ENCODE measurements around the gene PRDX6. TPM values are rescaled to one million over a fixed set of nuclear protein-coding genes. Genes with fewer than 3 reads are reported as not detected.

Gene PRDX6
- total and polyA plus RNA-seq, 2 of the 4 experiments (the other 2 are of a cell fraction), result 373 to 426 TPM

DNA sequence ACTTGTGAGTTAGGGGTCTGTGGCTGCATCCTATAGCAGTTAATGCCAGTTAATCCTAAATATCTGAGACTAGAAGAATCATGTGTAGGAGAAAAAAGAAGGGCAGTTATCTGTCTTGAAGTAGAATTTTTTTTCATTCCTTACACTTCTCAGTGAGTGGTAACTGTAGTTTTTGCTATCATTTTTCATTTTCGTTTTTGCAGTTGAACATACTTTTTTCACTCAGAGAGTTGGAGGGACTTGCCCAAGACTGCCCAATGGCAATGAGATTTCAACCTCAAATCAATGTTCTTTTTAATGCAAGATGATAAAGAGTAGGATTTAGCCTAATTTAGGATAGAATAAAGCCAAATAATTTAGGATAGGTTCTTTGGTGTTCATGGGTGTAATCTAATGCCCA is 5.5 kb downstream of the PRDX6 start:
- no peak overlapping the region for H2BK5ac ChIP-seq (ENCODE audit: low read depth, low read length, poor library complexity, severe bottlenecking)
- H2BK15ac ChIP-seq (ENCODE audit: low read depth, low read length), result no peak overlapping the region
- H3K9me1 ChIP-seq (ENCODE audit: insufficient read depth, low read length), result peaks cover 6% of the 10 kb centered on the region; the same call in 1 of the 2 replicates
- H3K9ac ChIP-seq (ENCODE audit: low read depth, low read length), result no peak overlapping the region
- in situ Hi-C loops (cut with MboI; ENCODE audit: low sequenced_read_pairs) (no loop called here), dilution Hi-C loops (cut with HindIII; ENCODE audit: low sequenced_read_pairs, unreplicated experiment) (no loop called here), intact Hi-C loops (cut with micrococcal nuclease) (no loop called here)
- H2AK9ac ChIP-seq (replicated peaks; ENCODE audit: low read depth, low read length, poor library complexity), result no peak overlapping the region
- no peak overlapping the region for H3K23ac ChIP-seq (ENCODE audit: low read depth, low read length)
- ATAC-seq (ENCODE audit: low read depth), result no peak
- no peak overlapping the region for H2AK5ac ChIP-seq (ENCODE audit: low read depth, low read length)
- no peak overlapping the region for H4K5ac ChIP-seq (ENCODE audit: low read depth, low read length)
- no peak overlapping the region for H4K91ac ChIP-seq (ENCODE audit: insufficient read depth, low read depth, low read length)
- POLR2A ChIA-PET (ENCODE audit: unreplicated experiment), result no interaction called here
- H4K8ac ChIP-seq (ENCODE audit: low read depth in 2 of 2, low read length in 2 of 2), result no peak overlapping the region
- H3K4me1 ChIP-seq (ENCODE audit: control insufficient read depth, insufficient read depth, low read length), result no peaks in the 10 kb centered on the region
- H3K4ac ChIP-seq (ENCODE audit: low read depth, low read length), result no peak overlapping the region
- H2BK20ac ChIP-seq (ENCODE audit: low read depth, low read length), result no peak overlapping the region
- no peak overlapping the region for H3K4me3 ChIP-seq (ENCODE audit: insufficient read depth, low read depth, low read length)
- H3K4me2 ChIP-seq (ENCODE audit: low read depth, low read length), result no peak overlapping the region
- H3K14ac ChIP-seq (replicated peaks; ENCODE audit: low read depth, low read length), result no peak overlapping the region
- no peak overlapping the region for H3K18ac ChIP-seq (ENCODE audit: low read depth, low read length)
- H3K56ac ChIP-seq (ENCODE audit: extremely low read depth, insufficient read depth, low read length), result no peak overlapping the region
- no peak overlapping the region for H2BK120ac ChIP-seq (ENCODE audit: low read depth, low read length)
- H3K27me3 ChIP-seq (ENCODE audit: control insufficient read depth, insufficient read depth, low read length), result no peaks in the 10 kb centered on the region
- no peak for TF ChIP-seq FOS (IDR thresholded peaks at IDR 0.05; ENCODE audit: low read depth, low read length)
- no peak for TF ChIP-seq BHLHE40 (IDR thresholded peaks at IDR 0.05; ENCODE audit: low read depth, low read length)
- TF ChIP-seq, protein P1, sequence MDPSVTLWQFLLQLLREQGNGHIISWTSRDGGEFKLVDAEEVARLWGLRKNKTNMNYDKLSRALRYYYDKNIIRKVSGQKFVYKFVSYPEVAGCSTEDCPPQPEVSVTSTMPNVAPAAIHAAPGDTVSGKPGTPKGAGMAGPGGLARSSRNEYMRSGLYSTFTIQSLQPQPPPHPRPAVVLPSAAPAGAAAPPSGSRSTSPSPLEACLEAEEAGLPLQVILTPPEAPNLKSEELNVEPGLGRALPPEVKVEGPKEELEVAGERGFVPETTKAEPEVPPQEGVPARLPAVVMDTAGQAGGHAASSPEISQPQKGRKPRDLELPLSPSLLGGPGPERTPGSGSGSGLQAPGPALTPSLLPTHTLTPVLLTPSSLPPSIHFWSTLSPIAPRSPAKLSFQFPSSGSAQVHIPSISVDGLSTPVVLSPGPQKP (IDR thresholded peaks at IDR 0.05; ENCODE audit: borderline replicate concordance, low read depth, low read length), result no peak
- TF ChIP-seq SMC3 (IDR thresholded peaks at IDR 0.05; ENCODE audit: low read depth, low read length), result no peak
- no peak for TF ChIP-seq CHD1 (IDR thresholded peaks at IDR 0.05; ENCODE audit: low read depth, low read length)
- TF ChIP-seq MAZ (IDR thresholded peaks at IDR 0.05; ENCODE audit: borderline replicate concordance, low read depth, low read length), result no peak
- TF ChIP-seq, protein P2, sequence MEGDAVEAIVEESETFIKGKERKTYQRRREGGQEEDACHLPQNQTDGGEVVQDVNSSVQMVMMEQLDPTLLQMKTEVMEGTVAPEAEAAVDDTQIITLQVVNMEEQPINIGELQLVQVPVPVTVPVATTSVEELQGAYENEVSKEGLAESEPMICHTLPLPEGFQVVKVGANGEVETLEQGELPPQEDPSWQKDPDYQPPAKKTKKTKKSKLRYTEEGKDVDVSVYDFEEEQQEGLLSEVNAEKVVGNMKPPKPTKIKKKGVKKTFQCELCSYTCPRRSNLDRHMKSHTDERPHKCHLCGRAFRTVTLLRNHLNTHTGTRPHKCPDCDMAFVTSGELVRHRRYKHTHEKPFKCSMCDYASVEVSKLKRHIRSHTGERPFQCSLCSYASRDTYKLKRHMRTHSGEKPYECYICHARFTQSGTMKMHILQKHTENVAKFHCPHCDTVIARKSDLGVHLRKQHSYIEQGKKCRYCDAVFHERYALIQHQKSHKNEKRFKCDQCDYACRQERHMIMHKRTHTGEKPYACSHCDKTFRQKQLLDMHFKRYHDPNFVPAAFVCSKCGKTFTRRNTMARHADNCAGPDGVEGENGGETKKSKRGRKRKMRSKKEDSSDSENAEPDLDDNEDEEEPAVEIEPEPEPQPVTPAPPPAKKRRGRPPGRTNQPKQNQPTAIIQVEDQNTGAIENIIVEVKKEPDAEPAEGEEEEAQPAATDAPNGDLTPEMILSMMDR (conservative IDR thresholded peaks at IDR 0.05; ENCODE audit: low read depth, low read length), result no peak
- CTCF ChIA-PET, result no interaction called here
- peaks cover 23% of the 10 kb centered on the region; the same call in 1 of the 2 replicates for H4K20me1 ChIP-seq (ENCODE audit: insufficient read depth, low read length)
- no peak overlapping the region for H2AFZ ChIP-seq (replicated peaks; ENCODE audit: low read length, poor library complexity)
- H3K36me3 ChIP-seq (ENCODE audit: control insufficient read depth, insufficient read depth, low read length), result peaks cover 40% of the 10 kb centered on the region
- WGBS, 2 experiments (ENCODE audit: extremely low coverage in 2 of 2, insufficient read length in 1 of 2), result no CpG with 5 or more reads among the region's 1 CpG
- H3K27ac ChIP-seq (ENCODE audit: insufficient read depth, low read length), result no peak overlapping the region
- no TSS peak for BruUV-seq (replicated peaks)
- H3K79me1 ChIP-seq (ENCODE audit: low read depth in 1 of 2, low read length in 2 of 2), result peaks cover 22 to 43% of the 10 kb centered on the region in 2 experiments
- no peak for DNase-seq
- no peaks in the 10 kb centered on the region for H3K9me3 ChIP-seq (ENCODE audit: control insufficient read depth, insufficient read depth, low read length)

All from IMR-90 (cell line).